Measurements from ENCODE around the gene BTBD2.

BTBD2 gene

DNA sequence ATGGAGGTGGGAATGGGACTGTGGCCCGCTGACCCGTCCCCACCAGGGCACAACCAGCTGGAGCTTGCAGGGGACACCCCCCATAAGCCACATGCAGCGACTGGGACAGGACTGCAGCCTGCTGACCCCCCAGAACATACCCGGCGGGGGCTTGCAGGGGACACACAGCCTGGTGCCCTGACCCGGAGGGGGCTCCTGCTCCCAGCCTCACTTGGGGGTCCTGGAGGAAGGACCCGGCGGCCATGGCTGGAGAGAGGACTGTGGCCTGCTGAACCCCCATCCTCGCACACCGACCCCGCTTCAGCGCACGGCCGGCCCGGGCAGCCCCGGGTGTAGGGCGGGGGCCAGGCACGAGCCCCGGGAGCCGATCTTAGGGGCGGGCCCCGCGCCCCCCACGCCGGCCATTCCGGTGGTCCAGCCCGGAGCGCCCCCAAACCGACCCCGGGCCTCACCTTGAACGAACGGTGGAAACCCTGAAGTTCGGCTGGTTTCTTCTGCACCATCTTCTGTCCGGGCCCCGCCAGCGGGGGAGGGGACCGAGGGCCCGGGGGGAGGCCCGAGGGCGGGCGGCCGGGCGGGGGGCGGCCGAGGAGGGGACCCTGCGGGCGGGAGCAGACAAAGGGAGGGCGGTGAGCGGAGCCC, 35.0 kb upstream of the BTBD2 start:
- no peak for DNase-seq

DNA sequence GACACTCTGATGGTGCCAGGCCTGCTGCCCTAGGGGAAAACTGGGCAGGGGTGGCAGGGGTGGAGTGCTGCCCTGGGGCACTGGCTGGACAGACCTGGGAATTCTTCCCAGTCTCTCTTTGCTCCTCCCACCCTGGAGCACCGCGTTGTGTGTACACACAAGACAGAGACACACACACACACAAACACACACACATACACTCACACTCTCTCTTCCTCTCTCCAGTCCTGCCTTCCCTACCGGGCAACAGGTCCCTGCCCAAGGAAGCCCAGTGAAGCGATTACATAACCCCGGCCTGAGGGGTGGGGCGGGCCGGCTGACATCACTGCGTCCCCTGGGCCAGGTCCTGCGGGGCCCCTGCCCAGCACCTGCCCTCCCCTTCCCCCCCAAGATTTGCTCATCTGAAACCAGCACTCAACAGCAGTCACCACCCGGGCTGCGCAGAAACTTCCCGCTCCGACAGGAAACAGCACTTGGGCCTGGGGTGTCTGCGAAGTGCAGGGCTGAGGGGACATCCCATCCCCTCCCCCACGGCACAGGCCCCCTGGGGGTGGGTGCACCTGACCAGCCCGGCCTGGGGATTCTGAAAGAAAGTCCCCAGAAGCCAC, 34.3 kb upstream of the BTBD2 start:
- peak; percentile 43 for DNase-seq

DNA sequence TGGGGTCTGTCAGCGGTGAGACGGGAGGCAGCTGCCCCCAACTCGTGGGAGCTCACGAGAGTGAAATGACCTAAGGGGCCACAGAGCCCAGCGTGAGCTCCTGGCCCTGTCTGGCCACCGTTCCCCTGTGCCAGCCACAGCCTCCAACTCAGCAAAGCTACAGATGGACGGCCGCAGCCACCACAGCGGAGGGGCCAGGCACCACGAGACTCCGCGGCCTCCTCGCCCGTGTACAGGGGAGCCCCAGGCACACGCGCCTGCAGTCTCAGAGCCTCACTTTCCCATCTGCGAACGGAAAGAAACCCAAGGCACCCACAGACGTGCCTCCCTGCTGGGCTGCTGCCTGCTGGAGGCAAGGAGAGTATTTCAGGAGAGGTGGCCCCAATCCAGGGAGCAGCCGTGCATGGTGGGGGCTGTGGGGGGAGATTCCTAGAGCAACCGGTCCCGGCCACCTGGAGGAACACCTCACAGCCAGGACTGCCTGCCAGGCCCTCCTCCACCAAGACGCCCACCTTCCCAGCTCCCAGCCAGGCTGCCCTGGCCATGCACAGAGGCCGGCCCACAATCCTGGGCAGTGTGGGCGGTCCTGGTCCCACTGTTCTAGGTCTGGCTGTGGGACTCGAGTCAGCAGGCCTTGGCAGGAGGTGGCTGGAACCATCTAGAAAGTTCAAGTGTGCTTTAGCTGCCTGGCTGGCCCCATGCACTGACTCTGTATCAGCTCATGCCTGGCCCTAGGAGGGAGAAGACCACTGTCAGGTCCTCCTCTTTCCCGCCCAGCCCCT, 33.6 kb upstream of the BTBD2 start:
- DNase-seq: no peak

DNA sequence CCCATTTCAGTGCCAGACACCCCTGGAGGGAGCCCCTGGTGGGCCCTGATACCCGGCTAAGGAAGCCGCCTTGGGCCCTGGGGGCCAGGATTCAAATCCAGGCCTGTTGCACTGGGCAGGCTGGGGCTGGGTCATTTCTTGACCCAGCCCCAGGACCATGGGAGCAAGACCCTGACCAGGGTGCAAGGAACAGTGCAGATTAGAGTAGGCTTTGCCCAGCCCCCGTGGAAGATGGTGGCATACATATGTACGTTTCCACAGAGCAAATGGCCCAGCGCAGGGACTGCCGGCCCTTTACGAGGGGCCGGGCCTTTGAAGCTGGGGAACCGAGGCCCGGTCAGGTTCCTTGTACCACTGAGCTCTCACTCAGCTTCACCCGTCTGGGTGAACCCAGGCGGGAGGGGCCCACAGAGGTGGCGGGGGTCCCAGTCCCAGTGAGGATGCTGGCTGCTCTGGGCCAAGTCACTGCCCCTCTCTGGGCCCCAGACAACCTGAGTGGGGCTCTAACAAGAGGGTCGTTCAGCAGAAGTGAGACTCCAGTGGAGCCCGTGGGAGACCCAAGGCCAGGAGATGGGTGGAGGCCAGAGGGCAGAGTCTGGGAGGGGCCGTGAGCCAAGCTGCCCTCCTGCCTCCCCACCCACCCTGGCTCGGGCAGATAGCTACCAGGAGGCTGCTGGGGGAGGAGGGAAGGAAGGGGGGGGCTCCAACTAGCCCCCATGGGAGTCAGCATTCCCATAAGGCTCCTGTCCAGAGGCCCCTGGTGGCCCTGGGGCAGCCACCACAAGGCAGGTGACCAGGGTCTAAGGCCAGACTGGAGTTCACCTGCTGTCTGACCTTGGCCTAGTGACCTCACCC, 32.8 kb upstream of the BTBD2 start:
- DNase-seq: no peak

DNA sequence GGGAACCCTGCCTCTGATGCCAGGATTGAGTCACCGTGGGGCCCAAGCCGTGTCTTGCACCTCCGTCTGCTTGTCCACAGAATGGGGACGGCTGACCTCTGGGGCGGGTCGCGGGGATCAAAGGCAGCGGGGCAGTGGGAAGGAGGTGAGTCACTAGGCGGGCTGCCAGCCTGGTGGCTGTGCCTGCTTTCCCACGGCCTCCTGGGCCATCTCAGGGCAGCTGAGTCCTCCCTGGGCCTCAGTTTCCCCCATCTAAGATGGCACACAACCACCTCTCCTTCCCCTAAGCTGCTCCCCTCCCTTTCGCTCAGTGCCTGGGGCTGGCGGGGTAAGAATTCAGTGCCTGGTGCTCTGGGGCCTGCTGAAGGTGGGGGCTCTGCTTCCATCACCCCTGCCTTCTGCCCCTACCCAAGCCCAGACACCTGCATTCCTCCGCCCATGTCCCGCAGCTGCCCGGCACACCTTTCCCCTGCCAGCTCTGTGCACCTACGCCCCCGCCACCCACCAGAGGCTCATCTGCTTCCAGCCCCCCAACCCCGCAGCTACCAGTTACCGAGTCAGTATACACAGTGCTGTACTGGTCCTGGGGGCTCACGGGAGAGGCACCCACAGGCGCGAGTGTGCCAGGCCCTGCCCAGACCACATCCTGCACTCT, 32.1 kb upstream of the BTBD2 start:
- DNase-seq: no peak

DNA sequence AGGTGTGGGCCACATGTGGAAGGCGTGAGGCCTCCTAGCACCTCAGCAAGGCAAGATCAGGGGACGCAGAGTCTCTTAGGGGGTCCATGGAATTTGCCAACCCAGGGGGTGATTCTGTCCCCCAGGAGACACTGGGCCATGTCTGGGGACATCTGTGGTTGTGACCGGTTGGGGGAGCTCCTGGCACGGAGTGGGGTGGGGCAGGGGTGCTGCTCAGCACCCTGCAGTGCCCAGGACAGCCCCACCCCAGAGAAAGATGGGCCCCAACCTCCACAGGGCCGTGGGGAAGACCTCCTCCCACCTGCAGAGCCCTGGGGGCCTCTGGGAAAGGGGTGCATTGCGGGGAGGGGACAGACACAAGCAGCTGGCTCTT, 31.5 kb upstream of the BTBD2 start:
- no peak for DNase-seq

DNA sequence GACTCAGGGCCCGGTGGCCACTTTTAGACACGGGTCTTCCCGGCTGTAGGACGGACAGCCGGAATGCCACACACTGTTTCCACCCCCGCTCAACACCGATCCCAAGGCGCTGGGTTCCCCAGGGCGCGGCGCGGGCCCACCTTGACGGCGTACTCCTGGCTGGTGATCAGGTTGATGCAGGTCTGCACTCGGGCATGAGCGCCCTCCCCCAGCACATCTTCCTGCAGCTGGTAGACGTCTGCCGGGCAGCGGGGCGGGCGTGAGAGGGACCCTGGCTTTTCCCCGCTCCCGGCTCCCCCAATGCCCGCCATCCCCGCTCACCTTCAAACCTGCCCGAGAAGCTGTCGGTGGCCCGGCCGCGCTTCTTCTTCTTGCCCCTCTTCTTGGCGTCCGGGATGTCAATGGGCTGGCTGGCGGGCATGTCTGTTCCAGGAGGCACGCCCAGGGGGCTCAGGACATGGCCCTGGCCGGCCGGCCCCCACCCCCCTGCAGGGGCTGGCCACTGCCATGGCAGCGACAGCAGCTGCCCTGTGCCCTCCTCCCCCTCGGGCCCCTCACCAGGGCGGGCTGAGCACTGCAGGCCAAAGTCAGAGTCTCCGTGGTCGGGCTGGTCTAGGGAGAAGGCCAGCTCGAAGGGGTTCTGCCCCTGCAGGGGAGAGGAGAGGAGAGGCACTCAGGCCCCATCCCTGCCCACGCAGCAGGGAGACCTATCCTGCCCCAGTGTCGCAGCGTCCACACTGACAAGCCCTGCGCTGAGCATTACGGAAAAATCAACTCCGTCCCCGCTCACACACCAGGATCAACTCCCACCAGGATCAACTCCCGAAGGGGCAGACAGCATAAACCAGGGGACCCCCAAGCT, 30.8 kb upstream of the BTBD2 start:
- DNase-seq: no peak

DNA sequence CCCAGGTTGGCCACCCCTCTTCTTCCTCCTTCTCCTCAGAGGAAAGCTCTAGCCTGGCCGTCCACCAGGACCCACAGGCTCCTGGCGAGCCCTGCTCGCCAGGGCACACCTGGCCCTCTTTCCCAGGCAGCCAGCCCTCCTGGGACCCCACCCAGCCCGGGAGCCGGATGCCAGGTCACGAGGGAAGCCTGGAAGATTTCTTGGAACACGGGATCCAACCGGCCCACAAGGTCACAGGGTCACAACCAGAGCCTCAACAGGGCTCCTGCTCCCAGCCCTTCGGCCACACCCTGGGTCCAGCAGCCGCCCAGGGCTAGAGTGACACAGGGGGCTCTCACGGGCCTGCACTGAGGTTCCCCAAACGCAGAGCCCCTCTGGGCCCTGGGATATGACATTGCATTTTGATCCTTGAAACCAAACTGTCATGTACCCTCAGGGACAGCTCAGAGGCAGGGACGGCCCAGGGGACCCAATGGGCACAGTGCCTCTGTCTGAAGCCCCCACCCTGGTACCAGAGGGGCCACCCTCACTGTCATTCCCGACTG, 30.1 kb upstream of the BTBD2 start:
- no peak for DNase-seq

DNA sequence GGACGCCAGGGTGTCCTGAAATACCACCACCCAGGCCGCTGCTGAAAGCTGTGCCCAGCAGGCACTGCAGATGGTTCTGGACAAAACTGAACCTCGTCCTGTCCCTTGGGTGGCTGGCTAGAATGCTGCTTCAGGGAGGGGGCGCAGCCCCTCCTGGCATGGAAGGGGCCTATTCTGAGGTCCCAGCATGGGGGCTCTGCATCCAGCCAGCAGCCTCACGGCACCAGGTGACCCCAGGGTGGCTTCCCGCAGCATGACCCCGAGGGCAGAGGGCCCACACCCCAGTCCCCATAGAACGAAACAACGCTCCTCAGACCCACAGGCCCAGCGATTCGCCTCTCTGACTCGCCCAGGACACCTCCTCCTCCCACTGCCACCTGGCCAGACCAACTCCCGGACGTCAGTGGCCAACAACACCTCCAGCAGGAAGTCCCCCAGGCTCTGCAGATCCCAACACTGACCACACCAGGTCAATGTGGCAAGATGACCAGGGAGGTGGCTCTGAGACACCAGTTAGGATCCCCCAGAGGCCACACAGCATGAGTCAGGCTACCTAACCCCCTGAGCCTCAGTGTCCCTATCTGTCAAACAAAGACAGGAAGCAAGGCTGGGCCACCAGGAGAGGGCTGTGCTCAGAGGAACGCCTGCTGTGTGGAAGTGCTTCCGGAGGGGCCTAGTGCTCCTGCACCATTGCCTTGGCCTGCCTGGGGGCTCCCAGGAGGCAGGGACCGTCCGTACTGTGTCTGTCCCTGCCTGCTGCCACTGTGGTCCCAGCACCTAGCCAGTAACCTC, 29.4 kb upstream of the BTBD2 start:
- no peak for DNase-seq

DNA sequence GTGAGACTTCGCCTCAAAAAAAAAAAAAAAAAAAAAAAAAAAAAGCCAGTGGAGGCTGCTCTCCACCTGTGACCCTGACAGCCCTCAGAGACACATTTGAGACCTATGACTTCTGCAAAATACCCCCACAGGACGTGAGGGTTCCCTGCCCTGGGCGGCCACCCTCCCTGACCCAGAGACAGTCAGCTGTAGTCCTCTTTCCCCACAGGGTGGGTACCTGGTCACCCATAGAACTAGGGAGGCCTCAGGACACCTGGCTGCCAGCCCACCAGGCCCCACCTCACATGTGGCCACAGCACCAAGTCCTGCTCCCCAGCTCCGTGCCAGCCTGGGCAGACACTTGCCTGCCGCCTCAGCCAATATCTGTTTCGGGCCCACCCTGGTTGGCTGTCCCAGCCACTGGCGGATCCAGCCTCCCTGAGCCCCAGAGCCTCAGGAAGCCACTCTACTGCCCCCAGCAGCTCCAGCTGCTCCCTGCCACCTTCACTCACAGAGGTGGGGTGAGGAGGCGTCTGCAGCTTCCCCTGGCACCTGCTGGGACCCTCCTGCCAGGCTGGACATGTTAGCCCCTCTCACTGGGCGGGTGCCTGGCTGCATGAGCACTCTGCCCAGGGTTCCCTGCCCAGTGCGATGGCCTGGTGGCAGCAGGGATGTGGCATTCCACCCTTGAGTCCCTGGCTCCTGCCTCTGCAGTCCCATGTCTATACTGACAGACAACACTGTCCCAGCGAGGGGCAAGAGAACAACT, 28.6 kb upstream of the BTBD2 start:
- DNase-seq: no peak

DNA sequence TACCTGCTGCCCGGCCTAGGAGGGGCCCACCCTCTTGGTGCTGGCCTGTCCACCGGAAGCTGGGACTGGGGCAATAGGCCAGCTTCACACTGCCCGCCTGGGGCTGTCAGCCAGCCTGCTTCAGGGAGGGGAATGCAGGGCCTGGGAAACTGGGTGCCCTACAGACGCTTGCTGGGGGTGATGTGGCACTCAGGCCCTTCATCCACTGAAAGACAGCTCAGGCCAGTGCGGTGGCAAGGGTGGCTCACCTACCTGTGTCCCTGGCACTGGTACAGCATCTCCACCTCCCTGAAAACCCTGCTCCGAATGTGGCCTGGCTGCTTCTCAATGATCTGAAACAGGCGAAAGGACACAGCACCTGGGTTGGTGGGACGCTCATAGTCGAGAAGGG, 27.7 kb upstream of the BTBD2 start:
- DNase-seq: no peak

DNA sequence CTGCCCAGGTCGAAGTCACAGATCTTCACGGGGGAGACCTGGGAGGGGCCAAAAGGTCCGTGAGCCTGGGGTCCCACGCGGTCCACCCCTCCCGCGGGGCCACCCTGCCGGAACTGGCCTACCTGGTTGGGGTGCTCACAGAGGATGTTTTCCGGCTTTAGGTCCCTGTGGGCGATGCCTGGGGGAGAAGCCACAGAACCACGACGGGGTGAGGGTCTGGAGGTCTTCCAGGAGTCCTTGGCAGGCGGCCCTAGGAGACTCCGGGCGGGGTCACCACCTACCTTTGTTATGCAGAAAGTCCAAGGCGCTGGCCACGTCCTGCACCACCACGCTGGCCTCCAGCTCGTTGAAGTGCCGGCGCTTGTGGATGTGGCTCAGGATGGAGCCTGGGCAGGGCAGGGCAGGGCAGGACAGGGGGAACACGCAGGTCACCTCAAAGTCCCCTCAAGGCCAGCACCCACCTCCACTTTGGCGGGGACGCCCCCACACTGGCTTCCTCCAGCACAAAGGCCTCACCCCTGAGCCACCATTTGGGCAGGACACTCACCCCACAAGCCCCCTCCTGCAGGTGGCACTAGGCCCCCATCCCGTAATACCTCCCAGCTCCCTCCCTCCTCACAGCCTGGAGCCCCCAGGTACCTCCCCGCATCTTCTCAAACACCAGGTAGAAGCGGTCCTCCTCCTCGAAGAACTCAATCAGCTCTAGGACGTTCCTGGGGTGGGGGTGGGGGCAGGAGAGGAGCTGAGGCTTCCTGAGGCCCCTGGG, 27.2 kb upstream of the BTBD2 start:
- no peak for DNase-seq

DNA sequence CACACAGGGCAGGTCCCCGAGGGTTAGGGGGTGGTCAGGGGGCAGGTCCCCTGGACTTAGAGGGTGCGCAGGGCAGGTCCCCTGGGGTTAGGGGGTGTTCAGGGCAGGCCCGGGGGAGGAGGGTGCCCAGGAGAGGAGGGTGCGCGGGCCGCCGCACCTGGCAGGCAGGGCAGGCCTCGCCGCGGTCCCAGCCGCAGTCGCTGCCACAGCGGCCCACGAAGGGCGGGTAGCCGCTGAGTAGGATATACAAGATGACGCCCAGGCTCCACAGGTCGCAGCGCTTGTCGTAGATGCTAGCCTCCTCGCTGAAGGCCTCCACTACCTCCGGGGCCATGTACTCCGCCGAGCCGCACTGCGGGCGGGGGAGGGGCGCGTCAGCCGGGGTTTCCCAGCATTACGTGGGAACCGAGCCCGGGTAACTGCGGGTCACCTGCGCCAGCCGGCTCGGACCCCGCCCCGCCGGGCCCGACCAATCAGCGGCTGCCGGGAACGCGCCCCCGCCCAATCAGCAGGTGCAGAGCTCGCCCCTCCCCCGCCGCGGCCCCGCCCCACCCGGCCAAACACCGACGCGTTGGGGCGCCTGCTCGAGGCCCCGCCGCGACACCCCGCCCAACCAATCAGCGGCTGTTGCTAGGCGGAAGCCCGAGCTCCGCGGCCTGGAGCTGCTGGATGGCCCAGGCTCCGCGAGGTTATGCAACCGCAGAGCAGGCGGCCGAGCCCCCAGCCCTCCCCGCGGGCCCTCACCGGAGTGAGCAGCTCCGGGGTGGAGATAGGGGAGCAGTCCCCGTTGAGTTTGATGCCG, 26.4 kb upstream of the BTBD2 start:
- DNase-seq: peak; percentile 78

DNA sequence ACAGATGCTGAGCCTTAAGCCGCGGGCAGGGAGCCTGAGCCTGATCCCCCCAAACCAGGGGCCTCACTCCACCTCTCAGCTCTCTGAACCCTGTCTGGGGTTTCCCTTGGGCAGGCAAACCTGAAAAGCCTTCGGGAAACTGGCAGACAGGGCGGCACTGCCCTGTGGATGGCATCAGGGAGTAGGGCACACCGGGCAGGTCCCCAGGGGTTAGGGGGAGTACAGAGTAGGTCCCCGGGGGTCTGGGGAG, 25.8 kb upstream of the BTBD2 start:
- no peak for DNase-seq

DNA sequence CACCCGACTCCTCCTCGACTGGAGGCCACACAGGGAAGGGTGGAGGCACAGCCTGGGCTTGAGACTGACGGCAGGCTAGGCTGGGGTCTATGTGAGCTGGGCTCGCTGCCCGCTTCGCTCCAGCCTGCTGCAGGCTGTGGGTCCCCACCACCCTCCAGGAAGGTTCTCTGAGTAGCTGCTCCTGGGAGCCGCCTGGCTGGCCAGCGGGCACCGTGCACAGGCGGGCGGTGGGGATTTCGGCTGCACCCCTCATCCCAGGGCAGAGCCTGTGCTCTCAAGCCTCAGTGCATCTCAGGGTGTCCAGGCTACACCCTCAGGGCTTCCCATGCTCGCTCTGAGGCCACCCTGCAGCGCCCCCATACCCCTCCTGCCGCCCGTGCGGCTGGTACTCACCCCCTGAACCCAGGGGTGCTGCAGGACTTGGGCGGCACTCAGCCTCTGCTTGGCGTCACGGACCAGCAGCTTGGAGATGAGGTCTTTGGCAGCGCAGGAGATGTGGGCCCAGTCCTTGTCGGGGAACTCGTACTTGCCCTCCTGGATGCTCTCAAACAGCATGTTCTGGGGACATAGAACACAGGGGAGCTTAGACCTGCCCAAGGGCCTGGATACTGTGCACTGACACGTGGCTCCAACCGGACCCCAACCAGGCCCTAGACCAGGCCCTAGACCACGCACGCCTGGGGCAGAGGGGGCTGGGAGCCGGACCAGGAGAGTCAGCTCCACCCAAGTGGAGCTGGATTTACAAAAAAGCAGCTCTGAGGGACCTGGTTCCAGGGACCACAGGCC, 25.3 kb upstream of the BTBD2 start:
- DNase-seq: no peak

DNA sequence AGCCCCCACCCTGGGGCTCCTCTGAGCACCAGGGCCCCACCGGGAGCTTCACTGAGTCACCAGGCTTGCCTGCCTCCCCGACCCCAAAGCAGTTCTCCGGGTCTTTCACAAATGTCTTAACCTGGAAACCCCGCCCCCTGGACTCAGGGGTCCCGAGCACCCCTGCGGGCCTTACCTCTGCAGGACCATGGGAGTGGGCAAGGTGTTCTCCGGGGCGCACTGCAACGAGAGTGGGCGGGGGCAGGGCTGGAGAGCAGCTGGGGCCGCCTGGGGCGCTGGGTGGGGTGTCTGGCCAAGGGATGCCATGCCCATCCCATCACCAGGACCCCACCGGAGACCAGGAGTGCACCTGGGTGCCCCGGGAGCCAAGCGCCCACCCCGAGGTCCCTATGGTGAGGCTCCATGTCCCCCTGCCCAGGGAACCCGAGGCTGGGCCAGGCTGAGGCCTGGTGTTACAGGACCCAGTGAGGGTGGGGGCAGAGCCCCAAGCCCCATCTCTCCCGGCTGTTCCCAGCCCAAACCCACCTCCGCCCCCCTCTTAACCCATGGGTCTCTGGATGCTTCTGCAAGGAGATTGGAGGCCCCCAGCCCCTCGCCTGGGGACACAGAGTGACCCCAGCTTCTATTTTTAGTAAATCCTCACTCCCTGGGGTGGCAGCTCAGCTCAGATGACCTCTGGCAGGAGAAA, 24.6 kb upstream of the BTBD2 start:
- no peak for DNase-seq
